ENCODE data around the gene FUCA2. TPM values are rescaled to one million over a fixed set of nuclear protein-coding genes. Genes with fewer than 3 reads are reported as not detected.

FUCA2 gene
- total and polyA plus RNA-seq, 7 donors: 8.7 to 32.3 (median 11.4) TPM

- peaks cover 0 to 46% of the 10 kb centered on the region in 2 donors for H3K36me3 ChIP-seq (ENCODE audit: insufficient read depth in 1 of 2, low read depth in 1 of 2)
- no peak for ATAC-seq
- intact Hi-C loops (cut with DNase I): no loop called here
- H3K4me1 ChIP-seq: no peaks in the 10 kb centered on the region
- H3K27me3 ChIP-seq (ENCODE audit: insufficient read depth in 3 of 3, low read length in 2 of 3): no peaks in the 10 kb centered on the region
- H3K9me3 ChIP-seq: no peaks in the 10 kb centered on the region
- H3K4me3 ChIP-seq: no peak overlapping the region
- WGBS, 3 donors: 83 to 94% (median 84%) methylated on average over 2 of the region's 2 CpGs
- TF ChIP-seq CTCF (IDR thresholded peaks at IDR 0.05): no peak
- H3K27ac ChIP-seq: no peak overlapping the region
- DNase-seq: no peak
Observed at GRCh38 chr6:143506620-143507019, 4.9 kb downstream of the FUCA2 start.

- WGBS, 3 donors: 95 to 99% (median 96%) methylated on average over 6 of the region's 6 CpGs
- Histone ChIP-seq H3K9me3 (no peaks in the 10 kb centered on the region), H3K4me1 (no peaks in the 10 kb centered on the region), H3K4me3 (no peak overlapping the region), H3K36me3 (ENCODE audit: insufficient read depth in 1 of 2, low read depth in 1 of 2) (peaks cover 0 to 50% of the 10 kb centered on the region in 2 donors), H3K27me3 (ENCODE audit: insufficient read depth in 3 of 3, low read length in 2 of 3) (no peaks in the 10 kb centered on the region), H3K27ac (no peak overlapping the region)
- DNase-seq: no peak
- ATAC-seq: no peak
- no peak for TF ChIP-seq CTCF (IDR thresholded peaks at IDR 0.05)
- intact Hi-C loops (cut with DNase I): no loop called here
Observed at GRCh38 chr6:143506199-143506598, 5.3 kb downstream of the FUCA2 start.

- intact Hi-C loops (cut with DNase I): no loop called here
- 95 to 99% (median 95%) methylated on average over 2 of the region's 2 CpGs for WGBS, 3 donors
- H3K4me3 ChIP-seq: no peak overlapping the region
- DNase-seq (no peak), ATAC-seq (no peak)
- H3K9me3 ChIP-seq: no peaks in the 10 kb centered on the region
- no peaks in the 10 kb centered on the region for H3K27me3 ChIP-seq (ENCODE audit: insufficient read depth in 3 of 3, low read length in 2 of 3)
- no peaks in the 10 kb centered on the region for H3K4me1 ChIP-seq
- no peak for TF ChIP-seq CTCF (IDR thresholded peaks at IDR 0.05)
- H3K36me3 ChIP-seq (ENCODE audit: insufficient read depth in 1 of 2, low read depth in 1 of 2): peaks cover 0 to 57% of the 10 kb centered on the region in 2 donors
- no peak overlapping the region for H3K27ac ChIP-seq
Observed at GRCh38 chr6:143505537-143505936, 6.0 kb downstream of the FUCA2 start.

GRCh38 chr6:143505111-143505510, 6.4 kb downstream of the FUCA2 start:
- no peaks in the 10 kb centered on the region for H3K9me3 ChIP-seq
- no peaks in the 10 kb centered on the region for H3K4me1 ChIP-seq
- H3K27ac ChIP-seq: no peak overlapping the region
- no peaks in the 10 kb centered on the region for H3K27me3 ChIP-seq (ENCODE audit: insufficient read depth in 3 of 3, low read length in 2 of 3)
- no peak for ATAC-seq
- H3K4me3 ChIP-seq: no peak overlapping the region
- intact Hi-C loops (cut with DNase I): no loop called here
- no peak for TF ChIP-seq CTCF (IDR thresholded peaks at IDR 0.05)
- DNase-seq: no peak
- H3K36me3 ChIP-seq (ENCODE audit: insufficient read depth in 1 of 2, low read depth in 1 of 2): peaks cover 3 to 61% of the 10 kb centered on the region in 2 donors
- WGBS, 3 donors: 88 to 94% (median 92%) methylated on average over 5 of the region's 5 CpGs

GRCh38 chr6:143504369-143504768, 7.2 kb downstream of the FUCA2 start:
- Histone ChIP-seq H3K27ac (no peak overlapping the region), H3K4me3 (no peak overlapping the region), H3K9me3 (no peaks in the 10 kb centered on the region), H3K36me3 (ENCODE audit: insufficient read depth in 1 of 2, low read depth in 1 of 2) (peaks cover 6 to 68% of the 10 kb centered on the region in 2 donors), H3K4me1 (no peaks in the 10 kb centered on the region), H3K27me3 (ENCODE audit: insufficient read depth in 3 of 3, low read length in 2 of 3) (no peaks in the 10 kb centered on the region)
- intact Hi-C loops (cut with DNase I): no loop called here
- ATAC-seq: no peak
- WGBS, 3 donors: 73 to 83% (median 80%) methylated on average over 1 of the region's 1 CpG
- no peak for DNase-seq
- TF ChIP-seq CTCF (IDR thresholded peaks at IDR 0.05): no peak
